ENCODE measurements around the gene TBC1D32.

DNA sequence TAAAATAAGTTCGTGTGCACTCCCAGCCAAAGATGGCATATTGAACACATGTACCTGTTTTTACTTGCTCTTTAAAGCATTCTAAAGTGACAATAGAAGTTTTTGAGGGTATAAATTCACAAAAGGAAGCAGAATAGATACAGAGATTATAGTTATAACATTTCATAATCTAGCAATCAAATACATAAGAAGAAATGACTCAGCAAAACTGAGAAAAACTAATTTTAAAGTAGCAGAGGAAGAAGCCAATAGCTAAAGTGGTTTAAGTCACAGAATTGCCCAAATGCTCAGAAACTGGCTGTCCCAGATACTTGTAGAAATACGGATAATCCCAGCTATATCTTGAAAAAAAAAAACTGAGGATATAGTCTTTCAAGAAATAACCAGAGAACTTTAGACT is 49.2 kb upstream of the TBC1D32 start:
- TF ChIP-seq, protein P1, sequence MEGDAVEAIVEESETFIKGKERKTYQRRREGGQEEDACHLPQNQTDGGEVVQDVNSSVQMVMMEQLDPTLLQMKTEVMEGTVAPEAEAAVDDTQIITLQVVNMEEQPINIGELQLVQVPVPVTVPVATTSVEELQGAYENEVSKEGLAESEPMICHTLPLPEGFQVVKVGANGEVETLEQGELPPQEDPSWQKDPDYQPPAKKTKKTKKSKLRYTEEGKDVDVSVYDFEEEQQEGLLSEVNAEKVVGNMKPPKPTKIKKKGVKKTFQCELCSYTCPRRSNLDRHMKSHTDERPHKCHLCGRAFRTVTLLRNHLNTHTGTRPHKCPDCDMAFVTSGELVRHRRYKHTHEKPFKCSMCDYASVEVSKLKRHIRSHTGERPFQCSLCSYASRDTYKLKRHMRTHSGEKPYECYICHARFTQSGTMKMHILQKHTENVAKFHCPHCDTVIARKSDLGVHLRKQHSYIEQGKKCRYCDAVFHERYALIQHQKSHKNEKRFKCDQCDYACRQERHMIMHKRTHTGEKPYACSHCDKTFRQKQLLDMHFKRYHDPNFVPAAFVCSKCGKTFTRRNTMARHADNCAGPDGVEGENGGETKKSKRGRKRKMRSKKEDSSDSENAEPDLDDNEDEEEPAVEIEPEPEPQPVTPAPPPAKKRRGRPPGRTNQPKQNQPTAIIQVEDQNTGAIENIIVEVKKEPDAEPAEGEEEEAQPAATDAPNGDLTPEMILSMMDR (IDR thresholded peaks at IDR 0.05), result no peak
- no peak for TF ChIP-seq POLR2A (IDR thresholded peaks at IDR 0.05)
